Stimulated activated naive CD4-positive, alpha-beta T cell (primary cell): ENCODE data around the gene ANKRD65.
"Not testable (repeated sequence)": the region's sequence is repeated elsewhere in the genome, so short reads cannot be mapped to it uniquely, and the experiment has no call there.

Experiments
- DNase-seq, 6 experiments: peaks; one replicate each; lab custom pipeline; 2025; lab: John Stamatoyannopoulos, UW

Gene ANKRD65

GRCh38 chr1:1421147-1421906, at the start of gene ANKRD65:
Gene ANKRD65 (minus strand): TSS chr1:1421276. CDS start chr1:1421005, 271 bp downstream.
- DNase-seq: no peak

- not testable (repeated sequence) for DNase-seq
Measured at GRCh38 chr1:1468196-1468985, 47.3 kb upstream of the ANKRD65 start.

GRCh38 chr1:1463312-1463711, 42.2 kb upstream of the ANKRD65 start:
- no peak for DNase-seq

GRCh38 chr1:1462318-1462966, 41.4 kb upstream of the ANKRD65 start:
- peak in 1 of 6 experiments; percentile 11 for DNase-seq

- no peak for DNase-seq
Measured at GRCh38 chr1:1461721-1462317, 40.7 kb upstream of the ANKRD65 start.

- no peak for DNase-seq
Measured at GRCh38 chr1:1460540-1461130, 39.6 kb upstream of the ANKRD65 start.

- not testable (repeated sequence) for DNase-seq
Measured at GRCh38 chr1:1459711-1460110, 38.6 kb upstream of the ANKRD65 start.

GRCh38 chr1:1459156-1459555, 38.1 kb upstream of the ANKRD65 start:
- DNase-seq: not testable (repeated sequence)

GRCh38 chr1:1456683-1457255, 35.7 kb upstream of the ANKRD65 start:
- not testable (repeated sequence) for DNase-seq

- DNase-seq: not testable (repeated sequence)
Measured at GRCh38 chr1:1455934-1456333, 34.9 kb upstream of the ANKRD65 start.

- no peak for DNase-seq
Measured at GRCh38 chr1:1455366-1455884, 34.3 kb upstream of the ANKRD65 start.

- not testable (repeated sequence) for DNase-seq
Measured at GRCh38 chr1:1454286-1455056, 33.4 kb upstream of the ANKRD65 start.

- DNase-seq: no peak
Measured at GRCh38 chr1:1452882-1453281, 31.8 kb upstream of the ANKRD65 start.

GRCh38 chr1:1452365-1452739, 31.3 kb upstream of the ANKRD65 start:
- not testable (repeated sequence) for DNase-seq

- no peak for DNase-seq
Measured at GRCh38 chr1:1451696-1452364, 30.8 kb upstream of the ANKRD65 start.

GRCh38 chr1:1450616-1451015, 29.5 kb upstream of the ANKRD65 start:
- not testable (repeated sequence) for DNase-seq

- no peak for DNase-seq
Measured at GRCh38 chr1:1449099-1449739, 28.1 kb upstream of the ANKRD65 start, which contains the start of gene ATAD3C. Gene ATAD3C (plus strand): TSS chr1:1449689. CDS start chr1:1450684, 995 bp downstream.

- not testable (repeated sequence) for DNase-seq
Measured at GRCh38 chr1:1446631-1447030, 25.6 kb upstream of the ANKRD65 start.
